BJ (cell line): ENCODE data around the gene SLC4A2. TPM values are rescaled to one million over a fixed set of nuclear protein-coding genes. Genes with fewer than 3 reads are reported as not detected.

Experiments used
- CTCF ChIA-PET: fragments of 350-600 bp; formaldehyde crosslinking; extraction: SDS; loops from one replicate; lab custom pipeline; 2021; ENCODE audit warnings: antibody characterized with exemption, inconsistent platforms; lab: Yijun Ruan, JAX
- POLR2A ChIA-PET: fragments of 300-600 bp; sonication (Branson Sonifier 250); formaldehyde crosslinking; extraction: SDS; loops from one replicate; lab custom pipeline; 2021; ENCODE audit warnings: antibody characterized with exemption; lab: Charles Lee
- DNase-seq: peaks from one replicate; pipeline ENCODE4 v3.0.0-alpha.2; 2011; ENCODE audit warnings: low read depth
- H3K27me3 ChIP-seq: 2 replicates; pipeline ENCODE4 v1.6.0; 2011; ENCODE audit warnings: low read length; ENCODE audit not compliant: control insufficient read depth, insufficient read depth
- H3K36me3 ChIP-seq: 2 replicates; pipeline ENCODE4 v1.5.1; 2011; ENCODE audit warnings: low read length; ENCODE audit not compliant: control insufficient read depth, insufficient read depth
- H3K4me3 ChIP-seq: 2 replicates; pipeline ENCODE4 v1.5.1; 2011; ENCODE audit warnings: low read depth, mild to moderate bottlenecking, control low read depth, low read length
- polyA plus RNA-seq: library from polyadenylated mRNA; depleted of rRNA; stranded (reverse); fragments of >200 nt; gene quantifications from 2 replicates; pipeline ENCODE4 v1.2.3, GENCODE V29; 2011
- TF ChIP-seq, protein P1 (sequence below): IDR thresholded peaks from 2 replicates; pipeline ENCODE4 v1.5.1; 2011; ENCODE audit warnings: low read depth, mild to moderate bottlenecking, control low read depth, inconsistent platforms, low read length, moderate library complexity; ENCODE audit not compliant: insufficient read depth

SLC4A2 gene
- polyA plus RNA-seq, 1 experiment = 86.1 TPM

- CTCF ChIA-PET = interaction anchor here (0.8 to 4.5 kb wide), 8 partner anchors 8 to 103 kb away, joined by 3 to 36 read pairs (median 4); no protein-coding TSS in a partner anchor
- DNase-seq = no peak
- POLR2A ChIA-PET = no interaction called here
- TF ChIP-seq, protein P1, sequence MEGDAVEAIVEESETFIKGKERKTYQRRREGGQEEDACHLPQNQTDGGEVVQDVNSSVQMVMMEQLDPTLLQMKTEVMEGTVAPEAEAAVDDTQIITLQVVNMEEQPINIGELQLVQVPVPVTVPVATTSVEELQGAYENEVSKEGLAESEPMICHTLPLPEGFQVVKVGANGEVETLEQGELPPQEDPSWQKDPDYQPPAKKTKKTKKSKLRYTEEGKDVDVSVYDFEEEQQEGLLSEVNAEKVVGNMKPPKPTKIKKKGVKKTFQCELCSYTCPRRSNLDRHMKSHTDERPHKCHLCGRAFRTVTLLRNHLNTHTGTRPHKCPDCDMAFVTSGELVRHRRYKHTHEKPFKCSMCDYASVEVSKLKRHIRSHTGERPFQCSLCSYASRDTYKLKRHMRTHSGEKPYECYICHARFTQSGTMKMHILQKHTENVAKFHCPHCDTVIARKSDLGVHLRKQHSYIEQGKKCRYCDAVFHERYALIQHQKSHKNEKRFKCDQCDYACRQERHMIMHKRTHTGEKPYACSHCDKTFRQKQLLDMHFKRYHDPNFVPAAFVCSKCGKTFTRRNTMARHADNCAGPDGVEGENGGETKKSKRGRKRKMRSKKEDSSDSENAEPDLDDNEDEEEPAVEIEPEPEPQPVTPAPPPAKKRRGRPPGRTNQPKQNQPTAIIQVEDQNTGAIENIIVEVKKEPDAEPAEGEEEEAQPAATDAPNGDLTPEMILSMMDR = no peak
- Histone ChIP-seq H3K4me3 (no peak overlapping the region; the same call in 1 of the 2 replicates), H3K36me3 (peaks cover 37% of the 10 kb centered on the region), H3K27me3 (no peaks in the 10 kb centered on the region)
Measured at GRCh38 chr7:151115836-151116418, 56.5 kb downstream of the SLC4A2 start.

- POLR2A ChIA-PET = no interaction called here
- H3K4me3 ChIP-seq = no peak overlapping the region
- TF ChIP-seq, protein P1 = no peak
- DNase-seq = no peak
- CTCF ChIA-PET = interaction anchor here (0.6 to 1.9 kb wide), 6 partner anchors 11 to 104 kb away, joined by 3 to 6 read pairs (median 4); no protein-coding TSS in a partner anchor
- H3K27me3 ChIP-seq = no peaks in the 10 kb centered on the region
- H3K36me3 ChIP-seq = peaks cover 43% of the 10 kb centered on the region
Measured at GRCh38 chr7:151116603-151117440, 57.4 kb downstream of the SLC4A2 start.

DNA sequence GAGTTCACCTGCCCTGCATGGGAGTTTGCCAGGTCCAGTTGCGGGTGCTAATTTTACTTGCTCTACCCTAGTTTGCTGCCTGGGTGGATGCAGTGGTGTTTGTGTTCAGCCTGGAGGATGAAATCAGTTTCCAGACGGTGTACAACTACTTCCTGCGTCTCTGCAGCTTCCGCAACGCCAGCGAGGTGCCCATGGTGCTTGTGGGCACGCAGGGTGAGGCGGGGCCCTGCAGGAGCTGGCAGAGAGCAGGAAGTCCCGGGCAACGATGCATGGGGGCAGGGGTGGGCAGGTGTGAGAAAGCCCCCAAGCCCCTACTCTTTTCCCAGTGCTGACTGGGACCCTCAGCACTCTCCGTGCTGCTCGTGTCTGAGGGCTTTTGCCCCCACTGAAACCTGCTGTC is 58.2 kb downstream of the SLC4A2 start:
- DNase-seq = no peak
- TF ChIP-seq, protein P1 = no peak
- Histone ChIP-seq H3K36me3 (peaks cover 43% of the 10 kb centered on the region), H3K4me3 (no peak overlapping the region), H3K27me3 (no peaks in the 10 kb centered on the region)
- ChIA-PET POLR2A (no interaction called here), CTCF (interaction anchor here (1.1 kb wide), 1 partner anchor 105 kb away, joined by 3 read pairs; no protein-coding TSS in a partner anchor)

GRCh38 chr7:151118108-151119054 is 59.0 kb downstream of the SLC4A2 start:
- H3K36me3 ChIP-seq = peaks cover 43% of the 10 kb centered on the region
- TF ChIP-seq, protein P1 = no peak
- H3K4me3 ChIP-seq = no peak overlapping the region
- no peak for DNase-seq
- H3K27me3 ChIP-seq = no peaks in the 10 kb centered on the region
- ChIA-PET CTCF (interaction anchor here (1.1 to 2.3 kb wide), 3 partner anchors 7 to 106 kb away, joined by 3 to 9 read pairs (median 4); no protein-coding TSS in a partner anchor), POLR2A (no interaction called here)
